SKM-1 treated with dmso at 0.1 percent for 144 hours (cell line): ENCODE data around the gene MFSD2B.
"Not testable (repeated sequence)": the region's sequence is repeated elsewhere in the genome, so short reads cannot be mapped to it uniquely, and the experiment has no call there.

ENCODE experiments used
- DNase-seq: peaks from one replicate; lab custom pipeline; 2025; ENCODE audit not compliant: unreplicated experiment; lab: John Stamatoyannopoulos, UW

The MFSD2B gene

GRCh38 chr2:24009680-24010476 is at the start of gene MFSD2B:
Gene MFSD2B (plus strand): TSS chr2:24010085. CDS start chr2:24010097, 12 bp downstream.
- DNase-seq, result no peak

- DNase-seq, result no peak
These were observed 42.0 kb upstream of the MFSD2B start for GRCh38 chr2:23967846-23968245.

GRCh38 chr2:23976883-23977282 is 33.0 kb upstream of the MFSD2B start:
- no peak for DNase-seq

- DNase-seq, result peak; percentile 3
These were observed 21.5 kb upstream of the MFSD2B start for GRCh38 chr2:23988371-23988770.

GRCh38 chr2:23992931-23993330 is 17.0 kb upstream of the MFSD2B start:
- no peak for DNase-seq

GRCh38 chr2:23993736-23994269 is 16.1 kb upstream of the MFSD2B start:
- DNase-seq, result no peak

GRCh38 chr2:23994567-23994966 is 15.3 kb upstream of the MFSD2B start:
- no peak for DNase-seq

- DNase-seq, result no peak
These were observed 2.2 kb upstream of the MFSD2B start for GRCh38 chr2:24007693-24008092.

GRCh38 chr2:24008672-24009366 is 1.1 kb upstream of the MFSD2B start:
- no peak for DNase-seq

- DNase-seq, result no peak
These were observed 562 bp upstream of the MFSD2B start for GRCh38 chr2:24009367-24009679.

- no peak for DNase-seq
These were observed 778 bp downstream of the MFSD2B start for GRCh38 chr2:24010477-24011249.

GRCh38 chr2:24011250-24012104 is 1.6 kb downstream of the MFSD2B start:
- no peak for DNase-seq

GRCh38 chr2:24012521-24013188 is 2.8 kb downstream of the MFSD2B start:
- DNase-seq, result no peak

- DNase-seq, result not testable (repeated sequence)
These were observed 5.0 kb downstream of the MFSD2B start for GRCh38 chr2:24014902-24015301.

- no peak for DNase-seq
These were observed 5.9 kb downstream of the MFSD2B start for GRCh38 chr2:24015562-24016375.

GRCh38 chr2:24016376-24016761 is 6.5 kb downstream of the MFSD2B start:
- no peak for DNase-seq

- DNase-seq, result no peak
These were observed 7.2 kb downstream of the MFSD2B start for GRCh38 chr2:24016853-24017703.

GRCh38 chr2:24017711-24018110 is 7.8 kb downstream of the MFSD2B start:
- no peak for DNase-seq
